GM12892 (cell line): ENCODE results near the gene AHI1.

Source experiments
- POLR2A ChIP-seq: IDR thresholded peaks from 2 replicates; pipeline ENCODE4 v1.6.1; 2011; ENCODE audit warnings: low read depth, low read length, control low read depth
- POLR2AphosphoS5 ChIP-seq: IDR thresholded peaks from 2 replicates; pipeline ENCODE4 v1.6.1; 2011; ENCODE audit warnings: low read depth, low read length, control low read depth
- TAF1 ChIP-seq: IDR thresholded peaks from 2 replicates; pipeline ENCODE4 v1.6.1; 2011; ENCODE audit warnings: low read depth, mild to moderate bottlenecking, control low read depth, low read length, borderline replicate concordance

- no peak for TF ChIP-seq POLR2AphosphoS5
- no peak for TF ChIP-seq TAF1
- no peak for TF ChIP-seq POLR2A
These were observed 84.8 kb downstream of the AHI1 start for GRCh38 chr6:135412761-135413160.
